Stimulated activated CD8-positive, alpha-beta memory T cell treated with anti-CD3 and anti-CD28 coated beads, Interleukin-4, amount 100 ng/mL, for 4 hours (primary cell): Measurements from ENCODE around the gene EIF3I.

ENCODE experiments used
- DNase-seq, 2 donors: peaks; one replicate each; pipeline ENCODE4 v3.0.0-alpha.2; 2020; ENCODE audit warnings: low read depth in 2 of 2, low spot score in 1 of 2

The EIF3I gene

GRCh38 chr1:32198237-32199042, 23.8 kb upstream of the EIF3I start:
- no peak for DNase-seq

DNA sequence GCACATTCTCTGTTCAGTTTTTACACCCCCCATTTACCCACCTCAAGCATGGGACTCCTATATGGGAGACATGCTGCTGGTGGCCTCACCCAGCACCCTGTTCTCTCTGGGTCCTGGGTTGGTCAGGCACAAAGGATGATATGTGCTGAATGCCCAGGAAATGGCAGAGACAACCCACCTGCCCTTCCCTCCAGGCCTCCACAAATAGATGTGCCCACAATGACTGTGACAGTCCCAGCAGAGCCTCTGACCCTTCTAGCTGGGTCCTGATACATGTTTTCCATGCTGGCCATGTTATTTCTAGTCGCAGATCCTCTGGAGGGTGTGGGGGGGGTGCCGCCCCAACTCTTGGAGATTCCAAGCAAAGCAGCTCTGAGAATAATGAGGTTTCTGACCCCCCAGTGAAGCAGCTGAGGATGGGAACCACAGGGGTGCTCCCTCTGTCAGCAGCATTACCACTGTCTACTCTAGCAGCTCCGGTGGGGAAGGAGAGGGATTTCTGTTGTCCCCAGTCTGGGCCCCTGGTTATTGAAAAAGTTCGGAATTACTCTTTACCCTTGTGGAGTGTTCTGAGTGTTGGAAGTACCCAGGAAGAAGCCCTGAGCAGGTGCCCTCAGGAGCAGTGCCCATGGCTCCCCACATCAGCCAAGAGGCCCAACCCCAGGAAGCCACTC, 23.0 kb upstream of the EIF3I start:
- DNase-seq = no peak

DNA sequence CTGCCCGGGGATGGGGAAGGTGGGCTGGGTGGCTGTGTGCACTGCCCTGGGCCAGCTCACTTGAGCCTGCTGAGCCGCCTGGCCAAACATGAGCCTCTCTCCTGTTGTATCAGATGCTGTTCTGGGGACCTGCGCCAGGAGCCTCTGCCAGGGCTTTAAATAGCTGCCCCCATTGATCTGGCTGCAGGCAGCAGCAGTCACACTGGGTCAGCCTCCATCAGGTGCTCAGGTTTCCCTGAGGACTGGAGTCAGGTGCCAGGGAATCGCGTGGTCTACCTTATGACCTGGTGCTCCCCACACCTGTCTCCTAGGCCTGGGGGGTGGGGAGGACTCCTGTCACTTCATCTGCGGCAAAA, 22.5 kb upstream of the EIF3I start:
- no peak for DNase-seq

GRCh38 chr1:32200226-32201010, 21.8 kb upstream of the EIF3I start, which contains the start of gene CCDC28B:
Gene CCDC28B, plus strand, starts transcription at chr1:32200595. Its CDS starts 1,341 bp downstream, at chr1:32201936.
- no peak for DNase-seq

DNA sequence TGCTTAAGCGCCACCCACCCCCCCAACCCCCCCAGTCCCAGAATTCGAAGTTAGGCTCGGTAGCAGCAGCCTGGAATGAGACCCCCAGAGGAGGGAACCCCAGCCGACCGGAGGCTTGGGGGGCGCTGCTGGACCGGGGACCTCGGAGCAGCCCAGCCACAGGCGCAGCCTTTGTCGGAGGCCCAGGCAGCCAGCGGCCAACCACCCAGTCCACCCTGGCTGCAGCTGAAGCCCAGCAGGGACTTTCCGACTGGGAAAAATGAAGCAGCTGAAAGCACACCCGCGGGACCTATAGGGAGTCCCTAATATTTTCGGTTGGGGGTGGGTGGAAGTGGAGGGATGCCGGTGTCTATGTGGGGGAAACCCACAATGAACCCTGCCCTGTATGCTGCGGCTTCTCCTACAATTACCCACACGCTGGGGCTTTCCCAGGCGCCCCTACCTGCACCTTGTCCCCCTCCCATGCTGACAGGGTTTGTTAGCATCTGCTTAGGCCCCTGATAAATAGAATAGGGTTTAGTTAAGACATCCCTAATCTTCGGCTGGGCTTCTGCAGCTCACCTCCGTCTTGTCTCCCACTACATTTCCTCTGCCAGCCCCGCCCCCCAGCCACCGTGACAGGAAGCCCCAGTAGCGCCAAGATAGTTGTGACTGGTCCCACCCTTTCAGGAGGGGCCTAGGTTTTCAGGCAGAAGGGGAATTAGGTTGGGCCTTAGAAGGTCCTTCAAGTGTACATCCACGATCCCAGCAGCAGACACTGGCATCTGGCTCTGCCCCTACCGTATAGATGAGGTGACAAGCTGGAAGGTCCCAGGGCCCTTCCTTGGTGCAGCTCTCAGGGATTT, 21.0 kb upstream of the EIF3I start:
- peak; percentile 49 to 55 for DNase-seq

- DNase-seq = no peak
These were observed 17.3 kb upstream of the EIF3I start for GRCh38 chr1:32204943-32205361.

GRCh38 chr1:32205401-32206370, 16.5 kb upstream of the EIF3I start, which contains the start of gene IQCC:
Gene IQCC, plus strand, starts transcription at chr1:32205671. Its CDS starts 11 bp downstream, at chr1:32205682.
- peak; percentile 51 to 68 for DNase-seq

GRCh38 chr1:32208469-32208868, 13.7 kb upstream of the EIF3I start:
- DNase-seq = no peak

- DNase-seq = no peak
These were observed 13.3 kb upstream of the EIF3I start, which contains the start of gene DCDC2B for GRCh38 chr1:32208891-32209328. Gene DCDC2B, plus strand, starts transcription at chr1:32209089. Its CDS starts 5 bp downstream, at chr1:32209094.

GRCh38 chr1:32215629-32216480, 6.4 kb upstream of the EIF3I start:
- peak in 1 of 2 donors; percentile 31 for DNase-seq

DNA sequence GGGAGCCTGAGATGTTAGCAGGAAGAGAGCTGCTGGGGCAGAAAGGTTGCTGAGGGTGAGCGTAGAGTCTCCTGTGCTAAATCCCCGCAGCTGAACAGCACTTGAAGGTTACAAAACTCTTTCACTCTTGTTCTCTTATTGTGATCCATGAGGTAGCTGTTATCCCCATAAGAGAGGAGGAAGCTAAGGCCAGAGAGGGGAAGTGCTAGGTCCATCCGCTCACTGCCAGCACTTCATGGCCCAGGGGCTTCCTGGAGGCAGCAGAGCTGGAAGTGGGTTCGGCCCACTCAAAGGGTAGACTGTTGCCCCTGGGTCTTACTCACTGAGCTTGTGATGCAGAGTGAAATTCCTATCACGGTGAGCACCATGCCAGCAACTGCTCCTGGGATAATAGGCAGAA, 5.6 kb upstream of the EIF3I start:
- DNase-seq = no peak

- no peak for DNase-seq
These were observed 3.2 kb upstream of the EIF3I start for GRCh38 chr1:32219022-32219421.

- no peak for DNase-seq
These were observed 1.2 kb upstream of the EIF3I start for GRCh38 chr1:32220746-32221580.

DNA sequence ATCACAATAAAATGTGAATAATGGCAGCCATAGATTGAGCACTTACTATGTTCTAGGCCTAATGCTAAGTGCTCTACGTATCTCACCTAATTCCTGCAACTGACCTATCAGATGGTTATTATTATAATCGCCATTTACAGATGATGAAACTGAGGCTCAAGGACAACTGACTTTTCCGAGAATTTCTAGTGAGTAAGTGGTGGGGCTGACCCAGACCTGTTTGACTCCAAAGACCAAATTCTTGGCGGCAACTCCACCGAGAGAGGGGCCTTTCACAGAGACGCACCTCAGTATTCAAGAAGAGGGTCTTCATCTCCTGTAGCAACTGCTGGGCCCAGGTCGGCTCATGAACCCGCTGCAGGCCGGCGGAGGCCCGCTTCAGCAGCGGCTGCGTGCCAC, 627 bp upstream of the EIF3I start:
- no peak for DNase-seq

DNA sequence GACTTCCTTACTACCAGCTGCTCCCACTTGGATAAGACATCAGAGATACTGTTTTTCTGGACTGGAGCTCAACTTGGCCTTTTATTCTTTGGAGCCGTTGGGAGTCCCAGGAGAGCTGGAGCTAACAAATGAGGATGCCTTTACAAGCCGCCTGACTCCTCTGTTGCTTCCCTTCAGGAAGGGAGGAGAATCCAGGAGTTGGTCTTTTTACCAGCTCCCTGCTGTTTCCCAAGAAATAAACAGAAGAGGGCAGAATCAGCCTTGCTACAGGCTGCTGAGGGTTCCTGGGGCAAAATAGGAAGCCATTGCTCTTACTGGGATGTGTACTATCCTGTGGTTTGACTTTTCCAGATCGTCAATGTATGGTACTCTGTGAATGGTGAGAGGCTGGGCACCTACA, 1.5 kb downstream of the EIF3I start:
- DNase-seq = no peak

GRCh38 chr1:32224285-32224684, 2.1 kb downstream of the EIF3I start:
- DNase-seq = no peak

DNA sequence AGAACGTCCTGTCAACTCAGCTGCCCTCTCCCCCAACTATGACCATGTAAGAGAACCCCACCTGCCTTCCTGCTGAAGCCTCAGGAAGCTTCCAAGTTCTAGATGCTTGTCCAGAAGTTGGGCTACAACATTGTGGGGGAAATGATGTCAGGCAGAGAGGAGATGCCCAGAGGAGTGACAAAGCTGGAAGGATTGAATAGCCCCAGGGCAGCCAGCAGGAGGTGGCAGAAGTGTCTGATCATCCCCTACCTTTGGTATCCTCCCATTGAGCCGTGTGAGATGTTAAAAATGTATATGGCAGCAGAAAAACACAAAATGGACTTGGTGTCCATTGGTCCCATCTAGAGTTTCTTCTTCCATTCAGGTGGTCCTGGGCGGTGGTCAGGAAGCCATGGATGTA, 6.6 kb downstream of the EIF3I start:
- DNase-seq = no peak
